ENCODE results near the gene HCN2. TPM values are rescaled to one million over a fixed set of nuclear protein-coding genes. Genes with fewer than 3 reads are reported as not detected.
A peak's percentile ranks its signal among the peaks of the same experiment; 100 is the strongest.
"Not testable (repeated sequence)": the region's sequence is repeated elsewhere in the genome, so short reads cannot be mapped to it uniquely, and the experiment has no call there.

HCN2 gene
- total and polyA plus RNA-seq, 5 experiments from 2014 or later: 0.03 to 0.68 (median 0.28) TPM; not detected in 1

- Mint-ChIP-seq H3K4me3 (no peak overlapping the region), H3K9me3 (peaks cover 0 to 8% (median 0%) of the 10 kb centered on the region in 9 donors), H3K4me1 (no peaks in the 10 kb centered on the region), H3K27me3 (no peaks in the 10 kb centered on the region), H3K27ac (no peak overlapping the region), H3K36me3 (no peaks in the 10 kb centered on the region)
- POLR2A ChIA-PET: no interaction called here
- ATAC-seq (no peak), DNase-seq (no peak)
Measured at GRCh38 chr19:602391-603301, 13.0 kb downstream of the HCN2 start.

GRCh38 chr19:603302-603639, 13.6 kb downstream of the HCN2 start:
- ATAC-seq, H3K27me3 Mint-ChIP-seq, H3K27ac Mint-ChIP-seq, POLR2A ChIA-PET, H3K9me3 Mint-ChIP-seq, H3K4me1 Mint-ChIP-seq, H3K4me3 Mint-ChIP-seq, DNase-seq, H3K36me3 Mint-ChIP-seq: not testable (repeated sequence)

GRCh38 chr19:603779-604178, 14.1 kb downstream of the HCN2 start:
- peak; percentile 58 to 65 for ATAC-seq
- DNase-seq: peak in 1 of 10 donors; percentile 20
- POLR2A ChIA-PET, H3K9me3 Mint-ChIP-seq, H3K36me3 Mint-ChIP-seq, H3K27me3 Mint-ChIP-seq, H3K4me1 Mint-ChIP-seq, H3K27ac Mint-ChIP-seq, H3K4me3 Mint-ChIP-seq: not testable (repeated sequence)

- POLR2A ChIA-PET: interaction anchor here (0.6 to 0.8 kb wide), 2 partner anchors 57 to 66 kb away, joined by 3 to 4 read pairs; no protein-coding TSS in a partner anchor
- H3K36me3 Mint-ChIP-seq: no peaks in the 10 kb centered on the region
- DNase-seq (peak in 5 of 10 donors; percentile 18 to 31 (median 30)), ATAC-seq (peak; percentile 67 to 73)
- H3K4me3 Mint-ChIP-seq: no peak overlapping the region
- peaks cover 0 to 3% (median under 1%) of the 10 kb centered on the region in 4 donors for H3K4me1 Mint-ChIP-seq
- H3K27me3 Mint-ChIP-seq: no peaks in the 10 kb centered on the region
- H3K9me3 Mint-ChIP-seq: peaks cover 0 to 8% (median 0%) of the 10 kb centered on the region in 9 donors
- H3K27ac Mint-ChIP-seq: peak overlapping the region in 1 of 10 donors; percentile 55
Measured at GRCh38 chr19:604355-604754, 14.7 kb downstream of the HCN2 start.

GRCh38 chr19:605061-605971, 15.6 kb downstream of the HCN2 start:
- H3K9me3 Mint-ChIP-seq, ATAC-seq, H3K4me1 Mint-ChIP-seq, H3K27me3 Mint-ChIP-seq, H3K27ac Mint-ChIP-seq, H3K36me3 Mint-ChIP-seq, DNase-seq: not testable (repeated sequence)
- peak overlapping the region in 3 of 10 donors; percentile 45 to 67 (median 58) for H3K4me3 Mint-ChIP-seq
- POLR2A ChIA-PET: interaction anchor here (1.3 to 2.3 kb wide), 2 partner anchors 21 to 56 kb away, joined by 4 to 6 read pairs; no protein-coding TSS in a partner anchor

GRCh38 chr19:607301-608154, 17.8 kb downstream of the HCN2 start:
- peak overlapping the region in 2 of 10 donors; percentile 15 to 60 for H3K27ac Mint-ChIP-seq
- DNase-seq (no peak), ATAC-seq (no peak)
- H3K9me3 Mint-ChIP-seq: peaks cover 0 to under 1% (median 0%) of the 10 kb centered on the region in 9 donors
- H3K4me3 Mint-ChIP-seq: no peak overlapping the region
- H3K27me3 Mint-ChIP-seq: no peaks in the 10 kb centered on the region
- no peaks in the 10 kb centered on the region for H3K36me3 Mint-ChIP-seq
- H3K4me1 Mint-ChIP-seq: peaks cover 5 to 18% (median 16%) of the 10 kb centered on the region in 4 donors
- POLR2A ChIA-PET: interaction anchor here (1.0 to 2.3 kb wide), 2 partner anchors 53 to 97 kb away, joined by 3 to 6 read pairs; no protein-coding TSS in a partner anchor

DNA sequence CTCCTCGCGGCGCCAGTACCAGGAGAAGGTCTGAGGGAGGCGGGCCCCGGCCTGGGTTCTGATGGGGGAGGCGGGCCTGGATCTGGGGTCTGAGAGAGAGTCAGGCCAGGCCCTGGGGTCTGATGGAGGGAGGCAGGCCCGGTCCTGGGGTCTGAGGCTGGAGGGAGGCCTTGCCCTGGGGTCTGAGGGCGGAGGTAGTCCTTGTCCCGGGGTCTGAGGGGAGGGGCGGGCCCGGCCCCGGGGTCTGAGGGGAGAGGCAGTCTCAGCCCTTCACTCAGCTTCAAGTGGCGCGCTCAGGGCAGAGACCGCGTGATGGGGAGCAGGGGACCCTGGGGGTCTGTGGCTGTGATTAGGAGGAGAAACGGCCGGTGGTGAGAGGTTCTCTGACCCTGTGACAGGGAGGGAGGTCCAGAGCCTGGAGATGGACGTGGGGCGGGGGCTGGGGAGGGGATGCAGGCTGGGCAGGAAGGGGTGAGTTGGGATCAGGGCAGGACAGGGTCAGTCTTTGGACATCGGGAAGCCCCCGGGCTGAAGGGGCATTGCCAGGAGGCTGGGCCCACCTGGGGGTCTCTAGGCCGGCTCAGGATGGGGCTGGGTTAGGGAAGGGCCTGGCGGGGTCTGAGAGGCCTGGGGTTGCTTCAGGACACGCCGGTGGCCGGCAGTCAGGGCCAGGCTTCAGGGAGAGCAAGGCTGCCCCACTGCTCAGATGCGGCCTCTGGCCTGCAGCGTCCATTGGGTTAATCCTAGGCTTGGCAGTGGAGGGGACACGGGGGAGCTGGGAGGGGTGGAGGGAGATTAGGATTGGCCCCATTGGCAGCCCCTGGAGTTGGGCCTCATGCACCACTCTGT, 18.7 kb downstream of the HCN2 start:
- POLR2A ChIA-PET: interaction anchor here (1.1 kb wide), 1 partner anchor 55 kb away, joined by 4 read pairs; the partner anchor contains the start of gene RNF126
- H3K9me3 Mint-ChIP-seq: no peaks in the 10 kb centered on the region
- DNase-seq (no peak), ATAC-seq (no peak)
- H3K4me1 Mint-ChIP-seq: peaks cover 5 to 18% (median 16%) of the 10 kb centered on the region in 4 donors
- H3K4me3 Mint-ChIP-seq: peak overlapping the region in 2 of 10 donors; percentile 45 to 47
- peaks cover 0 to 1% (median 0%) of the 10 kb centered on the region in 5 donors for H3K27me3 Mint-ChIP-seq
- H3K36me3 Mint-ChIP-seq: no peaks in the 10 kb centered on the region
- peak overlapping the region in 3 of 10 donors; percentile 15 to 68 (median 40) for H3K27ac Mint-ChIP-seq

GRCh38 chr19:609004-609346, 19.3 kb downstream of the HCN2 start:
- ATAC-seq (no peak), DNase-seq (no peak)
- Mint-ChIP-seq H3K4me1 (peaks cover 5 to 18% (median 16%) of the 10 kb centered on the region in 4 donors), H3K36me3 (no peaks in the 10 kb centered on the region), H3K4me3 (no peak overlapping the region), H3K9me3 (no peaks in the 10 kb centered on the region), H3K27me3 (peaks cover 0 to 1% (median 0%) of the 10 kb centered on the region in 5 donors), H3K27ac (no peak overlapping the region)
- POLR2A ChIA-PET: interaction anchor here (1.1 kb wide), 1 partner anchor 54 kb away, joined by 4 read pairs; the partner anchor contains the start of gene RNF126

GRCh38 chr19:610071-610800, 20.6 kb downstream of the HCN2 start:
- H3K36me3 Mint-ChIP-seq: peaks cover 0 to 5% (median 0%) of the 10 kb centered on the region in 3 donors
- ATAC-seq (peak; percentile 53 to 64), DNase-seq (peak in 8 of 10 donors; percentile 18 to 56 (median 43))
- peak overlapping the region; percentile 81 to 99 (median 94) for H3K27ac Mint-ChIP-seq
- POLR2A ChIA-PET: interaction anchor here (0.6 to 2.5 kb wide), 6 partner anchors 15 to 92 kb away, joined by 3 to 10 read pairs (median 5); partner anchors contain the start of gene RNF126
- H3K9me3 Mint-ChIP-seq: no peaks in the 10 kb centered on the region
- H3K27me3 Mint-ChIP-seq: peaks cover 0 to 1% (median 0%) of the 10 kb centered on the region in 5 donors
- H3K4me3 Mint-ChIP-seq: peak overlapping the region; percentile 81 to 99 (median 95)
- H3K4me1 Mint-ChIP-seq: peaks cover 9 to 26% (median 16%) of the 10 kb centered on the region in 4 donors

DNA sequence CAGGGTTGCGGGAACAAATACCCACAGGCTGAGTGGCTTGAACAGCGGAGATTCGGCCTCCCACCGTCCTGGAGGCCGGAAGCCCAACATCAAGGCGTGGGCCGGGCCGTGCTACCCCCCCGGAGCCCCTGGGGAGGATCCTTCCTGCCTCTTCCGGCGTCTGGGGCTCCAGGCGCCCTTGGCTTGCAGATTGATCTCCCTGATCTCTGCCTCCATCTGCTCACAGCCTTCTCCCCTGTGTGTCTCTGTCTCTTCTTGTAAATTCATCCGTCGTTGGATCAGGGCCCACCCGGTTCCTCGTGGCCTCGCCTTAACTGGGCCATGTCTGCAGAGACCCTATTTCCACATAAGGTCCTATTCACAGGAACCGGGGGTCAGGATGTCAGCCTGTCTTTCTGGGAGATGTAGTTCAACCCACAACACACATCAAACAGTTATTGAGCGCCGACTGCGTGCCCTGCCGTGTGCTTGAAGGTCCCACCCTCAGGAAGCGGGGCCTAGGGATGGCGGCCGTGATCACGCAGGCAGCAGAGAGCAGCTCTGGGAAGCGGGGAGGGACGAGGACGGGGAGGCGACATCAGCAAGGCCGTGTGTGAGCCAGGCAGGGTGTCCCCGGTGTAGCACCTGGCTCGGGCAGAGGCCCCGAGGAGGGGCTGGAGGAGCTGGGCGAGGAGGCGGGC, 21.3 kb downstream of the HCN2 start:
- POLR2A ChIA-PET: interaction anchor here (0.9 to 2.5 kb wide), 4 partner anchors 14 to 52 kb away, joined by 3 to 10 read pairs (median 8); partner anchors contain the start of gene RNF126
- peak overlapping the region; percentile 81 to 99 (median 94) for H3K27ac Mint-ChIP-seq
- H3K9me3 Mint-ChIP-seq: no peaks in the 10 kb centered on the region
- H3K36me3 Mint-ChIP-seq: peaks cover 0 to 5% (median 2%) of the 10 kb centered on the region in 3 donors
- ATAC-seq (peak; percentile 70 to 71), DNase-seq (peak; percentile 41 to 81 (median 57))
- H3K4me1 Mint-ChIP-seq: peaks cover 11 to 26% (median 19%) of the 10 kb centered on the region in 4 donors
- peak overlapping the region; percentile 81 to 99 (median 95) for H3K4me3 Mint-ChIP-seq
- peaks cover 0 to 4% (median 0%) of the 10 kb centered on the region in 5 donors for H3K27me3 Mint-ChIP-seq
